Vagina (tissue), 2 donors: ENCODE results near the gene NASP.

Source experiments
- POLR2AphosphoS5 ChIP-seq, 2 donors: sonication (generic); formaldehyde crosslinking; IDR thresholded peaks; one replicate each; pipeline ENCODE4 v1.9.0; 2017; ENCODE audit warnings: antibody characterized with exemption in 2 of 2, mild to moderate bottlenecking in 2 of 2, low read depth in 1 of 2; ENCODE audit not compliant: insufficient read depth in 1 of 2
- TF ChIP-seq, protein P1 (sequence below), 3 experiments: fragments of 450-650 bp in 2 of 3; fragments of 200-600 bp in 1 of 3; sonication (generic) in 1 of 3; IDR thresholded peaks; one replicate each; pipeline ENCODE4 v1.5.1; 2017 to 2019; ENCODE audit warnings: antibody characterized with exemption in 3 of 3, mild to moderate bottlenecking in 2 of 3, moderate library complexity in 2 of 3

DNA sequence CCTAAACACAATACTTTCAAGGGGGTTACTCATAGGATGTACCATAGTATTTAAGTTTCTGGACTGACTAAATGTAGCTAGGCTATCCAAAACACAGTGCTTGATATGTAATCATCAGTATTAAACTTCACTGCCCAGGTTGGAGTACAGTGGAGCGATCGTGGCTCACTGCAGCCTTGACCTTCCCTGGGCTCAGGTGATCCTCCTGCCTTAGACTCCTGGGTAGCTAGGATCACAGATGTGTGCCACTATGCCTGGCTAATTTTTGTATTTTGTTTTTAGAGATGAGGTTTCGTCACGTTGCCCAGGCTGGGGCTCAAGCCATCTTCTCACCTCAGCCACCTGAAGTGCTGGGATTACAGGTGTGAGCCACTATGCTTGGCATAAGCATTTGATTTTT is 10.6 kb downstream of the NASP start:
- TF ChIP-seq, protein P1, sequence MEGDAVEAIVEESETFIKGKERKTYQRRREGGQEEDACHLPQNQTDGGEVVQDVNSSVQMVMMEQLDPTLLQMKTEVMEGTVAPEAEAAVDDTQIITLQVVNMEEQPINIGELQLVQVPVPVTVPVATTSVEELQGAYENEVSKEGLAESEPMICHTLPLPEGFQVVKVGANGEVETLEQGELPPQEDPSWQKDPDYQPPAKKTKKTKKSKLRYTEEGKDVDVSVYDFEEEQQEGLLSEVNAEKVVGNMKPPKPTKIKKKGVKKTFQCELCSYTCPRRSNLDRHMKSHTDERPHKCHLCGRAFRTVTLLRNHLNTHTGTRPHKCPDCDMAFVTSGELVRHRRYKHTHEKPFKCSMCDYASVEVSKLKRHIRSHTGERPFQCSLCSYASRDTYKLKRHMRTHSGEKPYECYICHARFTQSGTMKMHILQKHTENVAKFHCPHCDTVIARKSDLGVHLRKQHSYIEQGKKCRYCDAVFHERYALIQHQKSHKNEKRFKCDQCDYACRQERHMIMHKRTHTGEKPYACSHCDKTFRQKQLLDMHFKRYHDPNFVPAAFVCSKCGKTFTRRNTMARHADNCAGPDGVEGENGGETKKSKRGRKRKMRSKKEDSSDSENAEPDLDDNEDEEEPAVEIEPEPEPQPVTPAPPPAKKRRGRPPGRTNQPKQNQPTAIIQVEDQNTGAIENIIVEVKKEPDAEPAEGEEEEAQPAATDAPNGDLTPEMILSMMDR (IDR thresholded peaks at IDR 0.05), result no peak
- TF ChIP-seq POLR2AphosphoS5 (IDR thresholded peaks at IDR 0.05; ENCODE audit: insufficient read depth in 1 of 2, low read depth in 1 of 2), result no peak
